ENCODE measurements around the gene PARVG. TPM values are rescaled to one million over a fixed set of nuclear protein-coding genes. Genes with fewer than 3 reads are reported as not detected.

PARVG gene
- total RNA-seq, 1 donor from 2014 or later = not detected

GRCh38 chr22:44220727-44221680 is 40.3 kb downstream of the PARVG start:
- FAIRE-seq (no peak), DNase-seq (ENCODE audit: low read depth) (no peak)
- Histone ChIP-seq H3K27me3 (ENCODE audit: control insufficient read depth, insufficient read depth, low read length) (no peaks in the 10 kb centered on the region), H3K4me3 (ENCODE audit: low read depth, low read length) (no peak overlapping the region), H3K36me3 (ENCODE audit: control insufficient read depth, insufficient read depth, low read length) (no peaks in the 10 kb centered on the region)
- TF ChIP-seq CTCF (IDR thresholded peaks at IDR 0.05; ENCODE audit: insufficient read depth, low read length, severe bottlenecking) = no peak

- no peaks in the 10 kb centered on the region for H3K27me3 ChIP-seq (ENCODE audit: control insufficient read depth, insufficient read depth, low read length)
- no peak overlapping the region for H3K4me3 ChIP-seq (ENCODE audit: low read depth, low read length)
- DNase-seq (ENCODE audit: low read depth) = no peak
- no peaks in the 10 kb centered on the region for H3K36me3 ChIP-seq (ENCODE audit: control insufficient read depth, insufficient read depth, low read length)
- FAIRE-seq = peak; percentile 82
- TF ChIP-seq CTCF (IDR thresholded peaks at IDR 0.05; ENCODE audit: insufficient read depth, low read length, severe bottlenecking) = no peak
These were observed 41.2 kb downstream of the PARVG start for GRCh38 chr22:44221710-44222475.

- Histone ChIP-seq H3K4me3 (ENCODE audit: low read depth, low read length) (no peak overlapping the region), H3K27me3 (ENCODE audit: control insufficient read depth, insufficient read depth, low read length) (no peaks in the 10 kb centered on the region), H3K36me3 (ENCODE audit: control insufficient read depth, insufficient read depth, low read length) (no peaks in the 10 kb centered on the region)
- DNase-seq (ENCODE audit: low read depth) = peak; percentile 63
- no peak for TF ChIP-seq CTCF (IDR thresholded peaks at IDR 0.05; ENCODE audit: insufficient read depth, low read length, severe bottlenecking)
- no peak for FAIRE-seq
These were observed 43.4 kb downstream of the PARVG start for GRCh38 chr22:44224166-44224565.

- TF ChIP-seq CTCF (IDR thresholded peaks at IDR 0.05; ENCODE audit: insufficient read depth, low read length, severe bottlenecking) = no peak
- Histone ChIP-seq H3K4me3 (ENCODE audit: low read depth, low read length) (no peak overlapping the region), H3K36me3 (ENCODE audit: control insufficient read depth, insufficient read depth, low read length) (no peaks in the 10 kb centered on the region), H3K27me3 (ENCODE audit: control insufficient read depth, insufficient read depth, low read length) (no peaks in the 10 kb centered on the region)
- FAIRE-seq (peak; percentile 94), DNase-seq (ENCODE audit: low read depth) (no peak)
These were observed 44.5 kb downstream of the PARVG start for GRCh38 chr22:44225091-44225689.

- H3K27me3 ChIP-seq (ENCODE audit: control insufficient read depth, insufficient read depth, low read length) = no peaks in the 10 kb centered on the region
- no peak for TF ChIP-seq CTCF (IDR thresholded peaks at IDR 0.05; ENCODE audit: insufficient read depth, low read length, severe bottlenecking)
- FAIRE-seq (no peak), DNase-seq (ENCODE audit: low read depth) (no peak)
- H3K4me3 ChIP-seq (ENCODE audit: low read depth, low read length) = no peak overlapping the region
- no peaks in the 10 kb centered on the region for H3K36me3 ChIP-seq (ENCODE audit: control insufficient read depth, insufficient read depth, low read length)
These were observed 45.1 kb downstream of the PARVG start for GRCh38 chr22:44225812-44226211.

Data from bronchial epithelial cell (primary cell).